ENCODE measurements around the gene GNLY.

DNA sequence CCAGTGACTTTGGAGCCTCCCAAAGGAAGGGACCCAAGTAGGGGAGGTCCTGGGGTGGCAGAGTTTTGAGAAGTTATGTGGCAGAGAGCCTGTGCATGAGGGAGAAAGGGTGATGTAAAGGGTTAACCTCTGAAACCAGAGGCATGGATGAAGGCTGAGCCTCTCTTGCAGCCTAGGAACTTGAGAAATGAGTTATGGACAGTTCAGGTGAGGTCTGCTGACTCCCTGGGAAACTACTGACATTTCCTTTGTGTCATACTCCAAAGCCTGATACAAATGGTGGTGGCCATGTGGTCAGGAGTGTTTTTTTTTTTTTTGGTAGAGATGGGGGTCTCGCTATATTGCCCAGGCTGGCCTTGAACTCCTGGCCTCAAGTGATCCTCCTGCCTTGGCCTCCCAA is 12.4 kb upstream of the GNLY start:
- TF ChIP-seq NFKB2 (CRISPR knock-in tag; IDR thresholded peaks at IDR 0.05; ENCODE audit: borderline replicate concordance) = no peak
- no peak for TF ChIP-seq POLR2A (IDR thresholded peaks at IDR 0.05; ENCODE audit: insufficient read depth in 1 of 2, low read depth in 2 of 2, low read length in 2 of 2)
- TF ChIP-seq, protein P1, sequence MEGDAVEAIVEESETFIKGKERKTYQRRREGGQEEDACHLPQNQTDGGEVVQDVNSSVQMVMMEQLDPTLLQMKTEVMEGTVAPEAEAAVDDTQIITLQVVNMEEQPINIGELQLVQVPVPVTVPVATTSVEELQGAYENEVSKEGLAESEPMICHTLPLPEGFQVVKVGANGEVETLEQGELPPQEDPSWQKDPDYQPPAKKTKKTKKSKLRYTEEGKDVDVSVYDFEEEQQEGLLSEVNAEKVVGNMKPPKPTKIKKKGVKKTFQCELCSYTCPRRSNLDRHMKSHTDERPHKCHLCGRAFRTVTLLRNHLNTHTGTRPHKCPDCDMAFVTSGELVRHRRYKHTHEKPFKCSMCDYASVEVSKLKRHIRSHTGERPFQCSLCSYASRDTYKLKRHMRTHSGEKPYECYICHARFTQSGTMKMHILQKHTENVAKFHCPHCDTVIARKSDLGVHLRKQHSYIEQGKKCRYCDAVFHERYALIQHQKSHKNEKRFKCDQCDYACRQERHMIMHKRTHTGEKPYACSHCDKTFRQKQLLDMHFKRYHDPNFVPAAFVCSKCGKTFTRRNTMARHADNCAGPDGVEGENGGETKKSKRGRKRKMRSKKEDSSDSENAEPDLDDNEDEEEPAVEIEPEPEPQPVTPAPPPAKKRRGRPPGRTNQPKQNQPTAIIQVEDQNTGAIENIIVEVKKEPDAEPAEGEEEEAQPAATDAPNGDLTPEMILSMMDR (CRISPR knock-in tag; IDR thresholded peaks at IDR 0.05) = no peak
- TF ChIP-seq PAX8 (CRISPR knock-in tag; IDR thresholded peaks at IDR 0.05; ENCODE audit: borderline replicate concordance) = no peak
- no peak for TF ChIP-seq SMAD3 (CRISPR knock-in tag; IDR thresholded peaks at IDR 0.05)
- TF ChIP-seq, protein P2, sequence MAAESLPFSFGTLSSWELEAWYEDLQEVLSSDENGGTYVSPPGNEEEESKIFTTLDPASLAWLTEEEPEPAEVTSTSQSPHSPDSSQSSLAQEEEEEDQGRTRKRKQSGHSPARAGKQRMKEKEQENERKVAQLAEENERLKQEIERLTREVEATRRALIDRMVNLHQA (CRISPR knock-in tag; IDR thresholded peaks at IDR 0.05) = no peak
